K562 (cell line): ENCODE results near the gene FAM114A1.

Source experiments
- FOXM1 ChIP-seq, 2 experiments: fragments of 450-650 bp in 1 of 2; sonication (generic) in 1 of 2; formaldehyde crosslinking in 1 of 2; IDR thresholded peaks; 2 replicates each; pipeline versions ENCODE4 v1.6.1 to v1.9.0; 2017 to 2022; ENCODE audit warnings: low read depth in 2 of 2, mild to moderate bottlenecking in 2 of 2, missing genetic modification reagents in 1 of 2, moderate library complexity in 1 of 2
- HOXB6 ChIP-seq: fragments of 250-450 bp; sonication (Bioruptor Pico); IDR thresholded peaks from 2 replicates; pipeline ENCODE4 v1.5.1; 2022; ENCODE audit warnings: mild to moderate bottlenecking, borderline replicate concordance
- KDM4B ChIP-seq, 2 experiments: fragments of 450-650 bp in 1 of 2; sonication (generic) in 1 of 2; IDR thresholded peaks; 2 replicates each; pipeline ENCODE4 v1.6.1; 2016 to 2017; ENCODE audit warnings: borderline replicate concordance in 2 of 2, antibody characterized with exemption in 1 of 2, low read depth in 1 of 2, mild to moderate bottlenecking in 1 of 2
- MYC ChIP-seq, 2 experiments: fragments of 250-450 bp in 1 of 2; sonication (Bioruptor Pico) in 1 of 2; IDR thresholded peaks; 2 replicates each; pipeline versions ENCODE4 v1.5.1 to v1.6.1; 2012 to 2021; ENCODE audit warnings: low read depth in 2 of 2, borderline replicate concordance in 1 of 2, improper control_type of control experiment in 1 of 2, low read length in 1 of 2, mild to moderate bottlenecking in 1 of 2, moderate library complexity in 1 of 2
- NR2F6 ChIP-seq: fragments of 450-650 bp; formaldehyde crosslinking; IDR thresholded peaks from 2 replicates; pipeline ENCODE4 v1.4.0; 2020; ENCODE audit warnings: mild to moderate bottlenecking
- POLR2AphosphoS5 ChIP-seq: IDR thresholded peaks from 2 replicates; pipeline ENCODE4 v1.6.1; 2011; ENCODE audit warnings: mild to moderate bottlenecking, low read depth, low read length, moderate library complexity; ENCODE audit not compliant: control insufficient read depth, insufficient read depth
- RAD21 ChIP-seq, 2 experiments: fragments of 250-450 bp in 1 of 2; fragments of 450-650 bp in 1 of 2; sonication (Bioruptor Pico) in 1 of 2; formaldehyde crosslinking in 1 of 2; IDR thresholded peaks in 1 of 2; conservative IDR thresholded peaks in 1 of 2; 2 replicates each; pipeline versions ENCODE4 v1.4.0 to v1.8.0; 2020 to 2022; ENCODE audit warnings: mild to moderate bottlenecking in 2 of 2, moderate library complexity in 1 of 2
- TCF7 ChIP-seq: sonication (generic); IDR thresholded peaks from 2 replicates; pipeline ENCODE4 v1.6.1; 2016; ENCODE audit warnings: antibody characterized with exemption, borderline replicate concordance
- XRCC4 ChIP-seq: IDR thresholded peaks from one replicate; pipeline ENCODE4 v1.6.1; 2011; ENCODE audit not compliant: insufficient read depth, insufficient read length; ENCODE audit errors: extremely low read depth
- YBX1 ChIP-seq: fragments of 450-650 bp; IDR thresholded peaks from 2 replicates; pipeline ENCODE4 v1.7.1; 2016; ENCODE audit warnings: mild to moderate bottlenecking
- ZBTB8A ChIP-seq: fragments of 450-650 bp; IDR thresholded peaks from 2 replicates; pipeline ENCODE4 v1.6.1; 2018; ENCODE audit warnings: mild to moderate bottlenecking, moderate library complexity; ENCODE audit not compliant: partially characterized antibody
- ZNF212 ChIP-seq: fragments of 450-650 bp; formaldehyde crosslinking; IDR thresholded peaks from 2 replicates; pipeline ENCODE4 v1.4.0; 2020; ENCODE audit warnings: mild to moderate bottlenecking
- TF ChIP-seq, protein P1 (sequence below): fragments of 450-650 bp; IDR thresholded peaks from 2 replicates; pipeline ENCODE4 v1.6.1; 2016; ENCODE audit warnings: low read depth
- TF ChIP-seq, protein P2 (sequence below): fragments of 450-650 bp; IDR thresholded peaks from 2 replicates; pipeline ENCODE4 v1.6.1; 2016; ENCODE audit warnings: mild to moderate bottlenecking

DNA sequence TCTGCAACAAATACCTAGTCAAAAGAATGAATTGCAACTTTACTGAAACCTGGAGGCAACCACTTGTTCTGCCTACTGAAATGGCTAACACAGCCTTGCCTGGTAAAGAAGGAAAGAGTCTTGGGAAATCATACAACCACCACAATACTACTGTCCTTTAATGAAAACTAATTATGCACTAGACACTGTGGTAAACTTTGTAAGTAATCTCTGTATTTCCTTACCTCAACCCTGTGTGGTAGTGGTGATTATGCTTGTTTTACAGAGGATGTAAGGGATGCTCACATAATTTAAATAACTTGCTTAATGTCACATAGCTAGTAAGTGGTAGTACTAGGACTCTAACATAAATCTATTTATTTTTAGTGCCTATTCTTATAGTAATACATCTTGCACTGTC is 119.9 kb downstream of the FAM114A1 start:
- TF ChIP-seq POLR2AphosphoS5 (no peak), FOXM1 (IDR thresholded peaks at IDR 0.05; ENCODE audit: low read depth) (no peak), FOXM1 (CRISPR knock-in tag; IDR thresholded peaks at IDR 0.05; ENCODE audit: low read depth) (no peak), TCF7 (no peak), XRCC4 (no peak), RAD21 (CRISPR knock-in tag; conservative IDR thresholded peaks at IDR 0.05 in 1 of 2, IDR thresholded peaks at IDR 0.05 in 1 of 2) (no peak), HOXB6 (CRISPR knock-in tag) (no peak), YBX1 (no peak), MYC (IDR thresholded peaks at IDR 0.05; ENCODE audit: low read depth, low read length) (no peak), MYC (CRISPR knock-in tag; IDR thresholded peaks at IDR 0.05; ENCODE audit: borderline replicate concordance, low read depth) (no peak), ZNF212 (no peak), ZBTB8A (no peak), KDM4B (IDR thresholded peaks at IDR 0.05; ENCODE audit: borderline replicate concordance in 2 of 2, low read depth in 1 of 2) (no peak), NR2F6 (CRISPR knock-in tag) (no peak)
- TF ChIP-seq, protein P1, sequence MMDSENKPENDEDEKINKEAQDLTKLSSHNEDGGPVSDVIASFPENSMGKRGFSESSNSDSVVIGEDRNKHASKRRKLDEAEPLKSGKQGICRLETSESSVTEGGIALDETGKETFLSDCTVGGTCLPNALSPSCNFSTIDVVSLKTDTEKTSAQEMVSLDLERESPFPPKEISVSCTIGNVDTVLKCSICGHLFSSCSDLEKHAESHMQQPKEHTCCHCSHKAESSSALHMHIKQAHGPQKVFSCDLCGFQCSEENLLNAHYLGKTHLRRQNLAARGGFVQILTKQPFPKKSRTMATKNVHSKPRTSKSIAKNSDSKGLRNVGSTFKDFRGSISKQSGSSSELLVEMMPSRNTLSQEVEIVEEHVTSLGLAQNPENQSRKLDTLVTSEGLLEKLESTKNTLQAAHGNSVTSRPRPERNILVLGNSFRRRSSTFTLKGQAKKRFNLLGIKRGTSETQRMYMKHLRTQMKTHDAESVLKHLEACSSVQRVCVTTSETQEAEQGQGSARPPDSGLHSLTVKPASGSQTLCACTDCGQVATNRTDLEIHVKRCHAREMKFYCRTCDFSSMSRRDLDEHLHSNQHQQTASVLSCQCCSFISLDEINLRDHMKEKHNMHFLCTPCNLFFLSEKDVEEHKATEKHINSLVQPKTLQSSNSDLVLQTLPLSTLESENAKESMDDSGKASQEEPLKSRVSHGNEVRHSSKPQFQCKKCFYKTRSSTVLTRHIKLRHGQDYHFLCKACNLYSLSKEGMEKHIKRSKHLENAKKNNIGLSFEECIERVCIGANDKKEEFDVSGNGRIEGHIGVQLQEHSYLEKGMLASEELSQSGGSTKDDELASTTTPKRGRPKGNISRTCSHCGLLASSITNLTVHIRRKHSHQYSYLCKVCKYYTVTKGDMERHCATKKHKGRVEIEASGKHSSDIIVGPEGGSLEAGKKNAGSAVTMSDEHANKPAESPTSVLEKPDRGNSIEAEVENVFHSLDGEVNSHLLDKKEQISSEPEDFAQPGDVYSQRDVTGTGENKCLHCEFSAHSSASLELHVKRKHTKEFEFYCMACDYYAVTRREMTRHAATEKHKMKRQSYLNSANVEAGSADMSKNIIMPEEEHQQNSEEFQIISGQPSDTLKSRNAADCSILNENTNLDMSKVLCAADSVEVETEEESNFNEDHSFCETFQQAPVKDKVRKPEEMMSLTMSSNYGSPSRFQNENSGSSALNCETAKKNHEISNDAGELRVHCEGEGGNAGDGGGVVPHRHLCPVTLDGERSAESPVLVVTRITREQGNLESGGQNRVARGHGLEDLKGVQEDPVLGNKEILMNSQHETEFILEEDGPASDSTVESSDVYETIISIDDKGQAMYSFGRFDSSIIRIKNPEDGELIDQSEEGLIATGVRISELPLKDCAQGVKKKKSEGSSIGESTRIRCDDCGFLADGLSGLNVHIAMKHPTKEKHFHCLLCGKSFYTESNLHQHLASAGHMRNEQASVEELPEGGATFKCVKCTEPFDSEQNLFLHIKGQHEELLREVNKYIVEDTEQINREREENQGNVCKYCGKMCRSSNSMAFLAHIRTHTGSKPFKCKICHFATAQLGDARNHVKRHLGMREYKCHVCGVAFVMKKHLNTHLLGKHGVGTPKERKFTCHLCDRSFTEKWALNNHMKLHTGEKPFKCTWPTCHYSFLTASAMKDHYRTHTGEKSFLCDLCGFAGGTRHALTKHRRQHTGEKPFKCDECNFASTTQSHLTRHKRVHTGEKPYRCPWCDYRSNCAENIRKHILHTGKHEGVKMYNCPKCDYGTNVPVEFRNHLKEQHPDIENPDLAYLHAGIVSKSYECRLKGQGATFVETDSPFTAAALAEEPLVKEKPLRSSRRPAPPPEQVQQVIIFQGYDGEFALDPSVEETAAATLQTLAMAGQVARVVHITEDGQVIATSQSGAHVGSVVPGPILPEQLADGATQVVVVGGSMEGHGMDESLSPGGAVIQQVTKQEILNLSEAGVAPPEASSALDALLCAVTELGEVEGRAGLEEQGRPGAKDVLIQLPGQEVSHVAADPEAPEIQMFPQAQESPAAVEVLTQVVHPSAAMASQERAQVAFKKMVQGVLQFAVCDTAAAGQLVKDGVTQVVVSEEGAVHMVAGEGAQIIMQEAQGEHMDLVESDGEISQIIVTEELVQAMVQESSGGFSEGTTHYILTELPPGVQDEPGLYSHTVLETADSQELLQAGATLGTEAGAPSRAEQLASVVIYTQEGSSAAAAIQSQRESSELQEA, result no peak
- TF ChIP-seq, protein P2, sequence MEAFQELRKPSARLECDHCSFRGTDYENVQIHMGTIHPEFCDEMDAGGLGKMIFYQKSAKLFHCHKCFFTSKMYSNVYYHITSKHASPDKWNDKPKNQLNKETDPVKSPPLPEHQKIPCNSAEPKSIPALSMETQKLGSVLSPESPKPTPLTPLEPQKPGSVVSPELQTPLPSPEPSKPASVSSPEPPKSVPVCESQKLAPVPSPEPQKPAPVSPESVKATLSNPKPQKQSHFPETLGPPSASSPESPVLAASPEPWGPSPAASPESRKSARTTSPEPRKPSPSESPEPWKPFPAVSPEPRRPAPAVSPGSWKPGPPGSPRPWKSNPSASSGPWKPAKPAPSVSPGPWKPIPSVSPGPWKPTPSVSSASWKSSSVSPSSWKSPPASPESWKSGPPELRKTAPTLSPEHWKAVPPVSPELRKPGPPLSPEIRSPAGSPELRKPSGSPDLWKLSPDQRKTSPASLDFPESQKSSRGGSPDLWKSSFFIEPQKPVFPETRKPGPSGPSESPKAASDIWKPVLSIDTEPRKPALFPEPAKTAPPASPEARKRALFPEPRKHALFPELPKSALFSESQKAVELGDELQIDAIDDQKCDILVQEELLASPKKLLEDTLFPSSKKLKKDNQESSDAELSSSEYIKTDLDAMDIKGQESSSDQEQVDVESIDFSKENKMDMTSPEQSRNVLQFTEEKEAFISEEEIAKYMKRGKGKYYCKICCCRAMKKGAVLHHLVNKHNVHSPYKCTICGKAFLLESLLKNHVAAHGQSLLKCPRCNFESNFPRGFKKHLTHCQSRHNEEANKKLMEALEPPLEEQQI, result no peak
